Astrocyte (in vitro differentiated cells and primary cell): Measurements from ENCODE around the gene ZNF771.

ENCODE experiments used
- CTCF ChIP-seq: IDR thresholded peaks from 2 replicates; pipeline ENCODE4 v1.5.1; 2011; ENCODE audit warnings: low read depth, mild to moderate bottlenecking, inconsistent platforms, low read length, moderate library complexity; ENCODE audit not compliant: insufficient read depth
- EZH2 ChIP-seq: IDR thresholded peaks from 2 replicates; pipeline ENCODE4 v1.6.1; 2012; ENCODE audit warnings: mild to moderate bottlenecking, low read length, inconsistent platforms; ENCODE audit not compliant: insufficient read depth

GRCh38 chr16:30358990-30359870 is 48.2 kb upstream of the ZNF771 start:
- TF ChIP-seq CTCF: no peak
- TF ChIP-seq EZH2: no peak
